NCI-H526 treated with DMSO at 0.1 percent for 48 hours (cell line): ENCODE results near the gene MEA1.
"Not testable (repeated sequence)": the region's sequence is repeated elsewhere in the genome, so short reads cannot be mapped to it uniquely, and the experiment has no call there.

Experiments used
- DNase-seq: peaks from one replicate; lab custom pipeline; 2025; lab: John Stamatoyannopoulos, UW

MEA1 gene

DNA sequence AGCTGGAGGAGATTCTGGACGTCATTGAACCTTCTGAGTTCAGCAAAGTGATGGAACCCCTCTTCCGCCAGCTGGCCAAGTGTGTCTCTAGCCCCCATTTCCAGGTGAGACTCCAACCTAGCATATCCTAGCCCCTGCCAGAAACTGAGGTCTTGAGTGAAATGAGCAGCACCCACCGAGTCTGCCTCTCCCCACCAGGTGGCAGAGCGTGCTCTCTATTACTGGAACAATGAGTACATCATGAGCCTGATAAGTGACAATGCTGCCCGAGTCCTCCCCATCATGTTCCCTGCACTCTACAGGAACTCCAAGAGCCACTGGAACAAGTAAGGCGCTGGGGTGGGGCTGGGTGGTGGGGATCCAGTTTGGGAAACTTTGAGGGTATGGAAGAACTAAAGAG, 4.6 kb downstream of the MEA1 start:
- DNase-seq, result peak; percentile 10

DNA sequence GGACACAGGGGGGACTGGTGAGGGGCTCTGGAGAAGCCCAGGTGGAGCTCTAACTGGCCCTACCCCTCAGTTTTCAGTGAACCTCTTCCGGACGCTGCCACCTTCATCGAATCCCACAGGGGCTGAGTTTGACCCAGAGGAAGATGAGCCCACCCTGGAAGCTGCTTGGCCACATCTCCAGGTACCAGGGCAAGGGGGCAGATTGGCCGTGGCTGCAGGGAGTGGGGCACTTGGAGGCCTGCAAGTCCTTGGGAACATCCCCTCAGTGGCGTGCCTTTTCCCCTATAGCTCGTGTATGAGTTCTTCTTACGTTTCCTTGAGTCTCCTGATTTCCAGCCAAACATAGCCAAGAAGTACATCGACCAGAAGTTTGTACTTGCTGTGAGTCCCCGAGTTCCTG, 6.6 kb downstream of the MEA1 start:
- no peak for DNase-seq

DNA sequence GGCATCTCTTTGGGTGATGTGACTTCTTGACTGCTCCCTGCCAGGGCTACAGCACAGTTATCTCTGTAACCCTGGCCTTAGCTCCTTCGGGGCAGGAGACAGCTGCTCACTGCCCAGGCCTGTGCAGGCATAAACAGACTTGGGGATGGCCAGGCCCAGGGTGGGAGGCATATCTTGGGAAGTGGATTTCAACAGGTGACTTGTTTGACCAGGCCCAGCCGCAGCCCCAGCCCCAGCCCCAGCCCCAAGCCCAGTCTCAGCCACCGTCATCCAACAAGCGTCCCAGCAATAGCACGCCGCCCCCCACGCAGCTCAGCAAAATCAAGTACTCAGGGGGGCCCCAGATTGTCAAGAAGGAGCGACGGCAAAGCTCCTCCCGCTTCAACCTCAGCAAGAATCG, 7.5 kb downstream of the MEA1 start:
- no peak for DNase-seq

- DNase-seq, result no peak
Observed at GRCh38 chr6:43005844-43006243, 7.9 kb downstream of the MEA1 start.

- no peak for DNase-seq
Observed at GRCh38 chr6:43001843-43002242, 11.9 kb downstream of the MEA1 start.

GRCh38 chr6:42998205-42998604, 15.5 kb downstream of the MEA1 start:
- DNase-seq, result not testable (repeated sequence)

GRCh38 chr6:42996513-42996912, 17.2 kb downstream of the MEA1 start:
- DNase-seq, result no peak

GRCh38 chr6:42993445-42993844, 20.3 kb downstream of the MEA1 start:
- DNase-seq, result no peak

DNA sequence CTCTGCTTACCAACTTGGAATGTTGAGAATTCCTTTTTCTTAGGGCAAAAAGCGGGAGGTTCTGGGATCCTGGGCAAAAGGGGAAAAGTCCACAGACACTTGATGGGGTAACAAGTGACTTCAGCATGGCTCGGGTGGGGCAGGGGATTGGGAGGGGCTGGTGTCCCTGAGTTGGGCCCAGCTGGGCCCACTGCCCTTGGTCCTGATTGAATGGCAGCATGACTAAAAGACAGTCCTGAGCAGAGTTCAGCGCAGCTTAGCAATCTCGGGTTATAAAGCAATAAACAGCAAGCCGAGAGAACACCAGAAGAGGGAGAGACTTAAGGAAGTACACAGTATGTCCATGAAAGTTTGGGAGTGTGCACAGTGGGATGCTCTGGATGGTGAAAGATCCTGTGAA, 23.8 kb downstream of the MEA1 start:
- DNase-seq, result no peak

DNA sequence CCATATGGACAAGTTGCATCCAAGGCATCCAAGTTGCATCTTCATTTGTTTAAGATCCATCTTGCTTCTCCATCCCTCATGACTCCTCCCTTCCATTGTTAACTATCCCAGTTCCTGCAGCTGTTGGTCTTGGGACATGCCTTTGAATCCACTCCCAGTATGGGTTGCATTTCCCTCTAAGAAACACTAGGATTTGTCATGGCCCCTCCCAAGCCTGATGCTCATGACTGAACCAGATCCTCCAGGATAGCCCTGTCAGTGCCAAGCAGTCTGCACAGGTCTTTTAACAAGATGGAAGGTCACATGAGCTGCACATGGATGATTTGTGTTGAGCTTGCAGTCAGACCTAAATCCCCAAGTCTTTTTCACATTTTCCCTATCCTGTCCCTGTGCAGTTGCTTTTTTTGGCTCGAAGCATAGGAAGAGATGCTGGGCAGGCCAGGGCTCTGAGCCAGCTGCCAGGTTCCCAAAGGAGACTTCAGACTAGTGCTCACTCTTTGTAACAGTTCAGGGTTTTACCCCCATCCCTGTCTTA, 25.2 kb downstream of the MEA1 start:
- DNase-seq, result no peak

GRCh38 chr6:42987533-42988451, 26.0 kb downstream of the MEA1 start:
- no peak for DNase-seq

- no peak for DNase-seq
Observed at GRCh38 chr6:42984924-42985475, 28.7 kb downstream of the MEA1 start.

DNA sequence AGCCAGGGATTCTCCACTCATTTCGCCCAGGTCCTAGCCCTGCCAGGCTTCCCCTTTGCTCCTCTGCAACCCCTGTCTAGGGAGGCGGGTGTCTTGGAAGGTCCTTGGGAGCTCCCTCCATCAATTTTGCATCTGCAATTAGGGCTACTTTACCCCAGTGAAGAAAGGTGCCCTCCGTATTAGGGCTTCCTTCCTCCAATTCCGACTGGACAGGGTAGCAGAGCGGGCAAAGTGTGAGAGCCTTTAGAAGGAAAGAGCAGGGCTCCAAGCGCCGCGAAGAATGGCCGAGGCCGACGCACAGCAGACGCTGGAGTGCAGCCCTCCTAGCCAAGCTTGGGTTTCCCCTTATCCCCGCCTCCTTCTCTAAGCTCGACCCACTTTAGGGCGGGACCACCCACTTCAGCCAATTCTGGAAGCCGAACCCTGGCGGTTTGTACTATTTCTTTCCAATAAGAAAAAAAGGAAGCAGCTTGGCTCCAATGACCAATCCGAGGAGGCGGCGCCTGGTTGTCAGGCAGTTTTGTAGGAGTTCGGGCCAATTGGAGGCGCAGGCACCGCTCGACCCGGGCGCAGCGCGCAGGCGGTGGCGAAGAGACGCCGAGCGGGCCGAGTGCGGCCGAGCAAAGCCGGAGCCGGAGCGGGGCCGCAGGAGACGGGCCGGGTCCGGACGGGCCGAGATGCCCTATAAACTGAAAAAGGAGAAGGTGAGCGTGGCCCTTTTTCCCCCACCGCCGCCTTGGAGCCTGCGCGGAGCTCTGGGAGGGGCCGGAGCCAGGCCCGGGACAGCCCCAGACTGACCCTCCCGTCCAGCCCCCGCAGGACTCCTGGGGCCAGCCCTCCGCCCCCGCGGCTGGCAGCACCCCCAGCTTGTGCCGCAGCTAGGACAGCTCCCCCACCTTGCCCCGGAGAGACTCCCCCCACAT, 29.5 kb downstream of the MEA1 start, which contains the start of gene PPP2R5D:
Gene PPP2R5D, plus strand, starts transcription at position 570 of the 923 bp plus-strand sequence. Its CDS starts 108 bp downstream, at position 678.
- DNase-seq, result peak; percentile 99

DNA sequence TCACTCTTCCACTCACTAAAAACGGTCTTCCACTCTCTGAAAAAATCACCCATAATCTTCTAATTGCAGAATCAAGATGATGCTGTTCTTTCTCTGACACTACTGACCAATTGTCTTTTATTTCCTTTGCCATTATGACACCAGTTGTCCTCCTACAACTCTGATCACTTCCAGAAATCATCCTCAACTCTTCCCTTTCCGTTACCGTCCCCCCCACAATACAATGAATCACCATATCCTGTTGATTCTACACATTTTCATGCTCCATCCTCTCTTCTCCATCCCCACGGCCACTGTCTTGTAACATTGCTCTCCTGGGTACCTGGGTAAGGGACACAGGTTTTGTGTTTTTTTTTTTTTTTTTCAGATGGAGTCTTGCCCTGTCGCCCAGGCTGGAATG, 31.9 kb downstream of the MEA1 start:
- no peak for DNase-seq

GRCh38 chr6:42979523-42980177, 34.1 kb downstream of the MEA1 start:
- no peak for DNase-seq

DNA sequence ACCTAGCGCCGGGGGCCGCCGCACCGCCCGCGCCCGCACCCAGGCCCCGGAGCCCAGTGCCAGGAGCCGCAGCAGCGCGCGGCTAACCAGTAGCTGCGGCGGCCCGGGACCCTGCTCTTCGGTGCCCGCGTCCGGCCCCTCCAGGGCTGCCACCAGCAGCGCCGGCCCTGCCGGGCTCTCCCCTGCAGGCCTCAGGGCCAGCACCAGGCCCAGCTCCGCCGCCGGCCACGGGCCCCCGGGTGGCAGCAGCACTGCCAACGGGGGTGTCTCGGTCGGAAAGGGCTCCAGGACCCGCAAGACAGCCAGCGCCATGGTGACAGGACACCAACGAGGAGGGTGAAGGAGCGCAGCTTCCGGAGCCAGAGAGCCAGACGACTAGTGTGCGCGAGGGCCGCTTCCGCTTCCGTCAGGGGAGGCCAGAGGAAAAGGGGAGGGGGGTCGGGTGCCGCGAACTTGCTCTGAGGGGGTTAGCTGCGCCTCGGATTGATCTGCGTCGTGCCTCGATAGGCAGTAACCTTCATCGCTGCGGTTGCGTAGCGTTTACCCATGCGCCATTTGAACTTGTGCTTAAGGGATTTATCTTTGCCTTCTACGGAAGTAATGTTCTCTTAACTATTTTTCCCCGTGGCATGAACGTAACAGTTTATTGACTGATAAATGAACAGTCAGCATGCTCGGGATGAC, 34.8 kb downstream of the MEA1 start, which contains the start of gene PEX6:
Gene PEX6, minus strand, starts transcription at position 343 of the 684 bp plus-strand sequence. Its CDS starts 31 bp downstream, at position 312.
- DNase-seq, result peak; percentile 80

DNA sequence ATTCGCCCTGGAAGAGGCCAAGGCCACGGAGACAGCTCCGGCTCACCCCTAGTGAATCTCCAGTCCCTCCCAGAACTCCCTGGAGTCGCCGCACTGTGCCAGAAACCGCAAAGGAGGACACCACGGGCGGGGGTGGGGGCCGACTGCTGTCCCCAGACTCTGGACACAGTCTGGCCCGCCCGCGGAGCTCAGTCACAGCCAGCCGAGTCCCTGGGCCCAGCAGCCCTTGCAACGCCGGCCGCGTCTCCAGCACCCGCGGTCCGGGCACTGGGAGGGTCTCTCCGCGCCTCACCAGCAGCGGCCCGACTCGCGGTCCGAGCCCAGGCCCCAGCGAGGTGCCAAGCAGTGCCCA, 35.3 kb downstream of the MEA1 start:
- DNase-seq, result no peak

DNA sequence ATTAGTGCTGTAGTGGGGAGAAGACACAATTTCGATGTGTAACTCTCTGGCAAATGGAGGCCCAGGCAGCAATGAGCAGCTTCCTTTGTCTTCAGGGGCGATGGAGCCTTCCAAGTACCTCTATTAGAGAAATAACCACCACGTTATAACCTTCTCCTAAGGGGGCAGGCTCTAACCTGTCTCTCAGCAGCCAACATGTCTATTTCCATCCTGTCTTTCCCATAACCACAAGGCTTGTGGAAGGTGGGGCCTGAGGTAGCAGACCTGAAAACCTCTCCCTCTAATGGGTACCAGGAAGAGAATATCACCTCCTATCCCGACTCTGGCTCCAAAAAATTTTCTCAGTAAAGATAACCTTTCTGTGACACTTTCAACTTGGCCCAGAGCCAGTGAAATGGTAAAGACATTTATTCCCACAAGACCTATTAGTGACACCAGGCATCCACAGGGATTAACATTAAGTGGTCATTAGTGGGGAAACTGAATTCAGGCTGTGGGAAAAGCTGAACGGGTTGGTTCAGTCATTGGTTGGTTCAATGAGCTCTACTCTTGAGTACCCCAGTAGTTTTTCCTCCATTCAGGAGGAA, 38.7 kb downstream of the MEA1 start:
- DNase-seq, result no peak

GRCh38 chr6:42973926-42974325, 39.8 kb downstream of the MEA1 start:
- DNase-seq, result no peak

GRCh38 chr6:42971746-42972327, 41.9 kb downstream of the MEA1 start:
- no peak for DNase-seq
